ENCODE measurements around the gene IL32. TPM values are rescaled to one million over a fixed set of nuclear protein-coding genes. Genes with fewer than 3 reads are reported as not detected.
A peak's percentile ranks its signal among the peaks of the same experiment; 100 is the strongest.

Gene IL32
- total and polyA plus RNA-seq, 2 experiments from 2014 or later: 2.3 to 6.1 TPM

DNA sequence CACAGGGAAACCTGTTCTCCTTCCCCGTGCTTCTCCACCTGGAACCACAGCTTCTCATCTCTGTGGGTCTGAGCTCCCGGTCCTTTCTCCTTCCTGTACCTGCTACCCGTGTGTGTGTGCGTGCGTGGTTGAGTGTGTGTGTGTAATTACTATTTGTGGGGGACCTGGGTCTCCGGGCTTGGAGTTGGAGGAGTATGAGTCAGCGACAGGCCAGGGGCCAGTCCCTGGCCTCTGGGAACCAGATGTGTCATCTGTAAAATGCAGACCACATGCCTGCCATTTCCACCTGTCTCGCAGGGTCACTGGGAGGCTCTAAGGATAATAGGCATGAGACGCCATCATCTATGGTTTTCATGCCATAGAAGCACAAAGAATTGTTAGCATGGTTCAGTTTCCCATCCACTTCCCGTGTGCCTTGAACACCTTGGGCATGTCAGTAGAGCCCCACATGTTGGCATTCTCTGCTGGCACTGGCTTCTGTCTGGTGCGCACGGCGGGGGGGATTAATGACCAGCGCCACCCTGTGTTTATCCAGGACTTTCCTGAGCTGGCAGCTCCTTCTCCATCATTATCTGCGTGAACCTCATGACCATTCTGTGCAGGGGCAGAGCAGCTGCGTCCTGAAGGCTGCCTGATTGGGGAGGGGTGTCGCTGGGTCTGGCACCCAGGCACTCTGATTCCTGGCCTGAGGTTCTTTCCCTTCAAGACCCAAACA is 48.5 kb downstream of the IL32 start:
- TF ChIP-seq CREB1 (CRISPR knock-in tag; IDR thresholded peaks at IDR 0.05; ENCODE audit: low read depth): no peak
- TF ChIP-seq, protein P1, sequence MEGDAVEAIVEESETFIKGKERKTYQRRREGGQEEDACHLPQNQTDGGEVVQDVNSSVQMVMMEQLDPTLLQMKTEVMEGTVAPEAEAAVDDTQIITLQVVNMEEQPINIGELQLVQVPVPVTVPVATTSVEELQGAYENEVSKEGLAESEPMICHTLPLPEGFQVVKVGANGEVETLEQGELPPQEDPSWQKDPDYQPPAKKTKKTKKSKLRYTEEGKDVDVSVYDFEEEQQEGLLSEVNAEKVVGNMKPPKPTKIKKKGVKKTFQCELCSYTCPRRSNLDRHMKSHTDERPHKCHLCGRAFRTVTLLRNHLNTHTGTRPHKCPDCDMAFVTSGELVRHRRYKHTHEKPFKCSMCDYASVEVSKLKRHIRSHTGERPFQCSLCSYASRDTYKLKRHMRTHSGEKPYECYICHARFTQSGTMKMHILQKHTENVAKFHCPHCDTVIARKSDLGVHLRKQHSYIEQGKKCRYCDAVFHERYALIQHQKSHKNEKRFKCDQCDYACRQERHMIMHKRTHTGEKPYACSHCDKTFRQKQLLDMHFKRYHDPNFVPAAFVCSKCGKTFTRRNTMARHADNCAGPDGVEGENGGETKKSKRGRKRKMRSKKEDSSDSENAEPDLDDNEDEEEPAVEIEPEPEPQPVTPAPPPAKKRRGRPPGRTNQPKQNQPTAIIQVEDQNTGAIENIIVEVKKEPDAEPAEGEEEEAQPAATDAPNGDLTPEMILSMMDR (conservative IDR thresholded peaks at IDR 0.05; ENCODE audit: low read depth in 2 of 2): peak in 1 of 2 experiments; percentile 23; a peak in 2 of 4 replicates
- Histone ChIP-seq H3K4me1 (ENCODE audit: insufficient read depth) (peaks cover 16% of the 10 kb centered on the region; the same call in 1 of the 2 replicates), H3K4me2 (peak overlapping the region; percentile 100; the same call in 1 of the 2 replicates), H3F3A (replicated peaks; ENCODE audit: low read depth) (peaks cover 9% of the 10 kb centered on the region; the same call in 1 of the 2 replicates), H3K36me3 (ENCODE audit: insufficient read depth) (peaks cover 9% of the 10 kb centered on the region; the same call in 1 of the 2 replicates), H3K9me2 (ENCODE audit: insufficient read depth) (no peaks in the 10 kb centered on the region), H3K27ac (ENCODE audit: low read depth) (no peak overlapping the region), H4K20me1 (replicated peaks; ENCODE audit: insufficient read depth) (no peaks in the 10 kb centered on the region), H3K4me3 (peak overlapping the region; percentile 99), H3K79me2 (replicated peaks; ENCODE audit: insufficient read depth) (peaks cover 22% of the 10 kb centered on the region), H3K27me3 (ENCODE audit: insufficient read depth) (no peaks in the 10 kb centered on the region), H2AFZ (no peak overlapping the region)
- no peak for DNase-seq (ENCODE audit: low spot score)
- Mint-ChIP-seq H3K4me3 (peak overlapping the region; percentile 92), H3K9me3 (no peaks in the 10 kb centered on the region), H3K4me1 (peaks cover 19% of the 10 kb centered on the region), H3K27ac (no peak overlapping the region; the same call in 1 of the 2 replicates), H3K27me3 (ENCODE audit: insufficient read depth, low read depth, poor library complexity) (peaks cover 8% of the 10 kb centered on the region), H3K36me3 (ENCODE audit: low read depth) (peaks cover 26% of the 10 kb centered on the region)
- no peak for ATAC-seq

GRCh38 chr16:3115003-3115402 is 49.6 kb downstream of the IL32 start:
- no peak for ATAC-seq
- H3K4me3 Mint-ChIP-seq: peak overlapping the region; percentile 49; the same call in 1 of the 3 replicates
- H3K9me2 ChIP-seq (ENCODE audit: insufficient read depth): no peaks in the 10 kb centered on the region
- no peaks in the 10 kb centered on the region for H4K20me1 ChIP-seq (replicated peaks; ENCODE audit: insufficient read depth)
- H2AFZ ChIP-seq: no peak overlapping the region
- H3K27ac ChIP-seq (ENCODE audit: low read depth): no peak overlapping the region
- DNase-seq (ENCODE audit: low spot score): no peak
- no peak overlapping the region for H3K4me2 ChIP-seq
- H3K4me1 ChIP-seq (ENCODE audit: insufficient read depth): peaks cover 16% of the 10 kb centered on the region; the same call in 1 of the 2 replicates
- H3K36me3 ChIP-seq (ENCODE audit: insufficient read depth): peaks cover 9% of the 10 kb centered on the region; the same call in 1 of the 2 replicates
- H3K27me3 ChIP-seq (ENCODE audit: insufficient read depth): no peaks in the 10 kb centered on the region
- no peak overlapping the region for H3K27ac Mint-ChIP-seq
- no peaks in the 10 kb centered on the region for H3K9me3 Mint-ChIP-seq
- no peak overlapping the region for H3K4me3 ChIP-seq
- H3F3A ChIP-seq (replicated peaks; ENCODE audit: low read depth): peaks cover 7% of the 10 kb centered on the region; the same call in 1 of the 2 replicates
- H3K36me3 Mint-ChIP-seq (ENCODE audit: low read depth): peaks cover 32% of the 10 kb centered on the region
- H3K4me1 Mint-ChIP-seq: peaks cover 16% of the 10 kb centered on the region
- H3K79me2 ChIP-seq (replicated peaks; ENCODE audit: insufficient read depth): peaks cover 22% of the 10 kb centered on the region
- peaks cover 10% of the 10 kb centered on the region for H3K27me3 Mint-ChIP-seq (ENCODE audit: insufficient read depth, low read depth, poor library complexity)
- TF ChIP-seq, protein P1 (conservative IDR thresholded peaks at IDR 0.05; ENCODE audit: low read depth in 2 of 2): no peak
- TF ChIP-seq EZH2phosphoT487 (IDR thresholded peaks at IDR 0.05; ENCODE audit: unreplicated experiment): no peak
- TF ChIP-seq NANOG (IDR thresholded peaks at IDR 0.05; ENCODE audit: borderline replicate concordance): no peak
- no peak for TF ChIP-seq EZH2 (IDR thresholded peaks at IDR 0.05; ENCODE audit: low read depth, unreplicated experiment)
- no peak for TF ChIP-seq STAT1 (IDR thresholded peaks at IDR 0.05; ENCODE audit: unreplicated experiment)
- no peak for TF ChIP-seq ZNF114 (CRISPR knock-in tag; IDR thresholded peaks at IDR 0.05)
- TF ChIP-seq REST (IDR thresholded peaks at IDR 0.05; ENCODE audit: unreplicated experiment): no peak

Data from GM23338 (cell line).